Neutrophil (primary cell): ENCODE measurements around the gene NPHP1.
"Not testable (repeated sequence)": the region's sequence is repeated elsewhere in the genome, so short reads cannot be mapped to it uniquely, and the experiment has no call there.

Experiments
- H3K27ac ChIP-seq: fragments of 200-600 bp; sonication (generic); 2 replicates; pipeline ENCODE4 v1.5.1; 2016; ENCODE audit warnings: mild to moderate bottlenecking, moderate library complexity
- H3K27me3 ChIP-seq: fragments of 200-600 bp; sonication (generic); 2 replicates; pipeline ENCODE4 v1.6.0; 2016; ENCODE audit warnings: mild to moderate bottlenecking
- H3K36me3 ChIP-seq: fragments of 200-600 bp; sonication (generic); 2 replicates; pipeline ENCODE4 v1.5.1; 2017
- H3K4me1 ChIP-seq, 2 experiments: fragments of 200-600 bp in 1 of 2; sonication (generic) in 1 of 2; 1 replicate in 1 of 2; 2 replicates in 1 of 2; pipeline versions ENCODE4 v1.5.1 to v1.6.1; 2013 to 2016; ENCODE audit warnings: low read depth in 1 of 2, low read length in 1 of 2, mild to moderate bottlenecking in 1 of 2, moderate library complexity in 1 of 2; ENCODE audit not compliant: control insufficient read depth in 1 of 2, insufficient read depth in 1 of 2
- H3K4me3 ChIP-seq, 2 experiments: fragments of 200-600 bp in 1 of 2; sonication (generic) in 1 of 2; 1 replicate in 1 of 2; 2 replicates in 1 of 2; pipeline ENCODE4 v1.5.1; 2013 to 2016; ENCODE audit warnings: low read depth in 1 of 2, low read length in 1 of 2, mild to moderate bottlenecking in 1 of 2, moderate library complexity in 1 of 2
- H3K9me3 ChIP-seq: fragments of 200-600 bp; sonication (generic); 2 replicates; pipeline ENCODE4 v1.5.1; 2016
- TF ChIP-seq, protein P1 (sequence below): fragments of 200-600 bp; sonication (generic); IDR thresholded peaks from 2 replicates; pipeline ENCODE4 v1.5.1; 2016; ENCODE audit warnings: antibody characterized with exemption

NPHP1 gene

DNA sequence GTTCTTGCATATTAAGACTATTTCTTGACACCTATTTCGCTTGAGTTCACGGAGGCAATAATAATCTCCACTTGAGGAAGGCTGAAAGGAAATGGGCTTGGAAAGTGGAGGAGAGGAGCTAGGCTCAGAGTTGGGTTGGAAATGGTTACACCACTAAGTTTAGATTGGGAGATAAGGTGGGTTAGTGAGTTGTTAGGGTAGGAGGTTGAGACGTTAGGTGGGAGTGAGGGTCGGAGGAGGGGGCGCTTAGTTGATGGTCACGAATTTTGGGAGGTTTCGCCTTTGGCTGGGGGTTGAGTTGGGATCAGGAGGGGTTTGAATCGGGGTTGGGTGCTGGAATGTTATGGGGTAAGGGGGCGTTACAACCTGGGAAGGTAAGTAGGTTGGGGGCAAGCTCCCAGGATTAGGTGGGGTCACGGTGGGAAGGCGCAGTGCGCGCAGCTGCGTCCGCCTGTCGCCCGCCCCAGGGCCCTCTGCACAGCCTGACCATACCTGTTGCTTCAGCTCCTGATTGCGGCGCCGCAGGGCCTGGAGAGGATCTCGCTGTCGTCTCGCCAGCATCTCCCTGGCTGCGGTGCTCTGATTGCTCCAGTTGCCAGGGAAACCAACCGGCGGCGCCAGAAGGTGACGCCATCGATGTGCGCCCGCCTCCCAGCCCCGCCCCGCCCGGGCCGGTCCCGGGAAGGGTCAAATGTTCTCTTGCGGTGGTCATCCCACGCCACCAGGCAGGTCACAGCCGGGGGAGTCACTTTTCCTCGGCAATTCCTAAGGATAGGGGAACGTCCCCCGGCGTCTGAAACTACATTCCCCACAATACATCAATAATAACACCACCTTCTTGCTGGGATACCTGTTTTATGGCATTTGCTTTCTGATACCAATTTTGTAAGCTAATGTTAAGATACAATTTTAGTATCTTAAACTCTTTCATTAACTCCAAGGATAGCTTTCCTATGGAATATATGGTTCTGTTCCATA lies at the start of gene NPHP1:
NPHP1 (minus strand) TSS at position 606 of the 978 bp plus-strand sequence; CDS start at position 561, 45 bp downstream.
- Histone ChIP-seq H3K4me3 (peak within 1 kb of the TSS; percentile 59 to 64), H3K9me3 (no peaks in the 10 kb centered on the region), H3K36me3 (no peaks in the 10 kb centered on the region), H3K4me1 (peaks cover 12 to 13% of the 10 kb centered on the region in 2 experiments), H3K27me3 (peaks cover 20% of the 10 kb centered on the region), H3K27ac (no peak within 1 kb of the TSS)
- TF ChIP-seq, protein P1, sequence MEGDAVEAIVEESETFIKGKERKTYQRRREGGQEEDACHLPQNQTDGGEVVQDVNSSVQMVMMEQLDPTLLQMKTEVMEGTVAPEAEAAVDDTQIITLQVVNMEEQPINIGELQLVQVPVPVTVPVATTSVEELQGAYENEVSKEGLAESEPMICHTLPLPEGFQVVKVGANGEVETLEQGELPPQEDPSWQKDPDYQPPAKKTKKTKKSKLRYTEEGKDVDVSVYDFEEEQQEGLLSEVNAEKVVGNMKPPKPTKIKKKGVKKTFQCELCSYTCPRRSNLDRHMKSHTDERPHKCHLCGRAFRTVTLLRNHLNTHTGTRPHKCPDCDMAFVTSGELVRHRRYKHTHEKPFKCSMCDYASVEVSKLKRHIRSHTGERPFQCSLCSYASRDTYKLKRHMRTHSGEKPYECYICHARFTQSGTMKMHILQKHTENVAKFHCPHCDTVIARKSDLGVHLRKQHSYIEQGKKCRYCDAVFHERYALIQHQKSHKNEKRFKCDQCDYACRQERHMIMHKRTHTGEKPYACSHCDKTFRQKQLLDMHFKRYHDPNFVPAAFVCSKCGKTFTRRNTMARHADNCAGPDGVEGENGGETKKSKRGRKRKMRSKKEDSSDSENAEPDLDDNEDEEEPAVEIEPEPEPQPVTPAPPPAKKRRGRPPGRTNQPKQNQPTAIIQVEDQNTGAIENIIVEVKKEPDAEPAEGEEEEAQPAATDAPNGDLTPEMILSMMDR = no peak

DNA sequence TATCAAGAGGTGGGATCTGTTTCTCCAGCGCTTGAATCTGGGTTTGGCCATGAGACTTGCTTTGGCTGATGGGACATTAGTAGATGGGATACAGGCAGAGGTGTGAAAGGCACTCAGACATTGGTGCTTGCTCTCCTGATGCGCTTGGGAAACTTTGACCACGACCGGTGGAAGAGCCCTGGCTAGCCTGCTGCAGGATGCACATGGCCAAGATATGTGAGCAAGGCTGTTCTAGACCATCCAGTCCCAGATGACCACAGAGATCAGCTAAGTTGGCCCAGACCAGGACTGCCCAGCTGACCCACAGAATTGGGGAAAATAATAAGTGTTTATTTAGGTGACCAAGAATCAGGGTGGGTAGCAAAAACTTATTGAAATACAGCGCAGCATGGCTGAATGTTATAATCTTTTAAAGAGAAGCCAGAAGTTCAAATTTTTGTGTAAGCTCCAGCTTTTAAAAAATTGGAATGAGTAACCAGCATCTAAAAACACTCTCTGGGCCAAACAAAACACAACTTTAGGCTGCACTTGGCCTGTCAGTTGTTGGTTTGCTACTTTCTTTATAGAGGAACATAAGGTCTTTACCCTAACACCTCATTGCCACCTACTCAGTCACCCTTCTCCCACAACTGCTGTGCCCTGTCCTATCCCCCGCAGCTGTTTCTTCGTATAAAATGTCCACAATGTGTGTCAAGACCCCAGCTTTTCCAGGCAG lies 43.4 kb upstream of the NPHP1 start:
- H3K36me3 ChIP-seq, H3K4me1 ChIP-seq, H3K27me3 ChIP-seq, H3K4me3 ChIP-seq, H3K9me3 ChIP-seq, H3K27ac ChIP-seq: not testable (repeated sequence)

DNA sequence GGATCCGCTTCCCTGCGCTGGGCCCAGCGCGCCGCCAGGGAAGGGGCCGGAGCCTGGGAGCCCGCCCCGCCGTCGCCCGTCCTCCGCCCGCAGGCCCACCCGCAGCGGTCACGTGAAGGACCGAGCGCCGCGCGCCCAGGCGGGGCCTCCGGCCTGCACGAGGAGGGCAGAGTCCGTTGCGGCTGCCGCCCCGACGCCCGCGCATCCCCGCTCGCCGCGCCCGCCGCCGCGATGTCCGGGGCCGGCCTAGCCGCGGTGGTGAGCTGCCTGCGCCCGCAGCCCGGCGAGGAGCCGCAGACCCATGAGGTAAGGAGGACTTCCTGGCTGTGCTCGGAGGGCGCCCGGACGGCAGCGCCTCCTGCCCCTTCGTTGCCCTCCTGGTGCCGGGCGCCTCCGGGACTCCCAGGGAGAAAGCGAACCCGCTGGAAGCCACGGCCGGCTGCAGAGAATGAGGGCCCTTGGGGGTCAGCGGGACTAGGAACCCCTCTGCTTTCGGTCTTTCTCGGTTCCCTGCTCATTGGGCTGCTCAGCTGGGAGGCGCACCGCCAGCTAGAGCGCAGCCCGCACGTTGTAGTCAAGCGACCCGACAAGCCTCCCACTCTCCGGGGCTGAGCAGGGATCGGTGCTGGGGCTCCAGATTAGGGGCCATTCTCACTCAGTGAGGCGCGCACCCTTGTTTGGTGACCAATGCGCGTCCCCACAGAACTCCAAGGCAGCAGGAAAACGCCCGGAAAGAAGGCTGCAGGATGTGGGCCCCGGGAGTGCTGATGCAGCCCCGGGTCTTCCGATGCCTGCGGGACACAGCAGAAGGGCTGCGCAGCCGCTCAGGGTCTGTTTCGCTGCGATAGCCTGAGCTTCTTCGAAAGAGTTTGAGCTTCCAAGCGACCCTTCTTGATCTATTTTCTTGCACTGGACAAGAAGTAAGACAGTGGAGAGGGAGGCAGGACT lies 40.9 kb upstream of the NPHP1 start:
- not testable (repeated sequence) for H3K27me3 ChIP-seq, H3K36me3 ChIP-seq, H3K9me3 ChIP-seq, H3K4me3 ChIP-seq, H3K4me1 ChIP-seq, H3K27ac ChIP-seq

DNA sequence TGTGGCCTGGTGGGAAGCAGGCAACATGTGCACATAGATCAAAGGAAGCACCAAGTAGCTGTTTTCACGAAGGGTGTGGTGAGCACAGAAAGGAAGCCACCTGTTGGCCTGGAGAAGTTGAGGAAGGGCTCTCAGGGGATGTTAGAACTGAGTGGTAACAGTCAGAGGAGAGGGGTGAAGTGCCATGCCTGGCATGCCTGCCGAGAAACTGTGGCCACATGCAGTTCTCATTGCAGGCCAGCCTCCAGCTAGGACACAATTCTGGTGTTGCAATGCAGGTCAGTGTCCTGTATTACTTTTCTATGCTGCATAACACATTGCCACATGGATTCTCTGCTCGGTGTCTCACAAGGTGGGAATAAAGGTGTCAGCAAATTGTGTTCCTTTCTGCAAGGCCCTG lies 38.5 kb upstream of the NPHP1 start:
- not testable (repeated sequence) for H3K27me3 ChIP-seq, H3K36me3 ChIP-seq

DNA sequence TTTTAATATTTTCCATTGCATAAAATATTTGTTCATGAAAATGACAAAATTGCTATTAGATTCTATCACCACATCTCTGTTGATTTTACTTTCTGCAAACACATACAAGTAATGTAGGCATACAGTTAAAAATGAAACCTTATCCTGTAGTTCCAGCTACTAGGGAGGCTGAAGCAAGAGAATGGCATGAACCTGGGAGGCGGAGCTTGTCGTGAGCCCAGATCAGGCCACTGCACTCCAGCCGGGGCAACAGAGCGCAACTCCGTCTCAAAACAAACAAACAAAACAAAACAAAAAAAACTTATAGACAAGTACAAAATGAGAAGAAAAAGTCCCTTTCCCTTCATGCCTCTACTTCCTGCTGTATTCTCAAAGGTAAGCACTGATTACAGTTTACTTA lies 29.7 kb upstream of the NPHP1 start:
- not testable (repeated sequence) for H3K4me1 ChIP-seq, H3K36me3 ChIP-seq, H3K4me3 ChIP-seq, H3K9me3 ChIP-seq, H3K27ac ChIP-seq, H3K27me3 ChIP-seq

More for the DNA sequence above, 38.5 kb upstream of the NPHP1 start:
- H3K4me1 ChIP-seq, H3K9me3 ChIP-seq, H3K4me3 ChIP-seq, H3K27ac ChIP-seq: not testable (repeated sequence)

DNA sequence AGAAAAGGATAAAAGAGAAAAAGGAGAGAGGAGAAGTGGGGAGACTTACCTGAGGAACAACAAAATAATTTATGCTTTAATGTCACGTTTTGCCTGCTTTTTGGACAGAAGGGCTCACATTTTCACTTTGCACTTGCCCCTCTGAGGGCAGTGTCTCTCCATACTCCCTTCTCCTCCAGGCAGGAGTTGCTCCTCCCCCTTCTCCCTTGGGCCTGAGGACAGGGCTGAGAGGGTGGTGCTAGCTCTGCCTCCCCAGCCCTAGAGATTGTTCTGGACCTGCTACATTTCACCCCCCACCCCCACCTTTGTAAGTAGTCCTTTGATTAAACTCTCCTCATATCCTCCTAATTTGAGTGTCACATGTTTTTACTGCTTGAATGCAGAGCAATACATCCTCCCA lies 25.1 kb upstream of the NPHP1 start:
- H3K9me3 ChIP-seq, H3K4me3 ChIP-seq, H3K36me3 ChIP-seq, H3K27ac ChIP-seq, H3K4me1 ChIP-seq: not testable (repeated sequence)
- H3K27me3 ChIP-seq = peaks cover 28% of the 10 kb centered on the region

DNA sequence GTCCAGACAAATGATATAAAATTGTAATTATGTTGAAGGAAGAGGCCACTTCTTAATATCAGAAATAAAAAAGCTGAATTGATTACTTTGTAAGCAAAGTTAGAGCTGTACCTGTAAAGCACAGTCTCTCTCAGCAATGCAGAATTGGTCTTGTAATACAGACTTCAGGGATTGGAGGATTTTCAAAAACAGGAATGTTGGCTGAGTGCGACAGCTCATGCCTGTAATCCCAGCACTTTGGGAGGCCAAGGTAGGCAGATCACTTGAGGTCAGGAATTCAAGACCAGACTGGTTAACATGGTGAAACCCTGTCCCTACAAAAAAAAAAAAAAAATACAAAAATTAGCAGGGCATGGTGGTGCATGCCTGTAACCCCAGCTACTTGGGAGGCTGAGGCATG lies 17.8 kb upstream of the NPHP1 start:
- not testable (repeated sequence) for H3K36me3 ChIP-seq, H3K9me3 ChIP-seq, H3K4me1 ChIP-seq, H3K4me3 ChIP-seq, H3K27ac ChIP-seq
- H3K27me3 ChIP-seq = peaks cover 94% of the 10 kb centered on the region

DNA sequence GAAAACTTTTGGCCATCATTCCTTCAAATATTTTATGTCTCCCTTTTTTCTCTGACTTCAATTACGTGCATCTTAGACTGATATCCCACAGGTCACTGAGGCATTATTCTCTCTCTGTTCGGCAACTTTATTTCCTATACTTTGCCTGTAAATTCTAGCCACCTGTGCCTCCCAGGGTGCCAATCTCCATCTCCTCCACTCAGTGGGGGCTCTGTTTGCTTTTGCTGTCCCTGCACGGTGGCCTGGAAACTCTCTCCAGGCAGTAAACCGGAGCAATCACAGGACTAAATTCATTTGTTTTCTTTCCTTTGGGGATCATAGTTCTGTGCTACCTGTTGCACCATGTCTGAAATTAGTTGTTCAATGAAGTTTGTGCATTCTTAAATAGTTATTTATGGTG lies 17.1 kb upstream of the NPHP1 start:
- Histone ChIP-seq H3K27me3 (peaks cover 95% of the 10 kb centered on the region), H3K4me3 (no peak overlapping the region), H3K36me3 (no peaks in the 10 kb centered on the region), H3K4me1 (no peaks in the 10 kb centered on the region), H3K9me3 (no peaks in the 10 kb centered on the region), H3K27ac (no peak overlapping the region)
- TF ChIP-seq, protein P1 = no peak
